Heart left ventricle (tissue), 16 donors: ENCODE measurements around the gene GNAQ. TPM values are rescaled to one million over a fixed set of nuclear protein-coding genes. Genes with fewer than 3 reads are reported as not detected.

Experiments
- ATAC-seq, 4 donors: fragments of 200-7000 bp; cut with Tn5 transposase; one replicate each; pipeline ENCODE4 v1.9.1; 2020 to 2022; ENCODE audit warnings: moderate library complexity in 4 of 4, mild to moderate bottlenecking in 3 of 4, moderate number of reproducible peaks in 1 of 4
- DNase-seq, 5 donors: peaks; one replicate each; pipeline ENCODE4 v3.0.0-alpha.2; 2020
- H3K27ac ChIP-seq, 12 donors: fragments of 200-600 bp; sonication (generic) in 4 of 12; one replicate each; pipeline versions ENCODE4 v1.5.0 to v1.8.0; 2016 to 2022; ENCODE audit warnings: mild to moderate bottlenecking in 2 of 12
- H3K27me3 ChIP-seq, 9 donors: fragments of 200-600 bp; sonication (generic) in 2 of 9; one replicate each; pipeline versions ENCODE4 v1.5.1 to v1.8.0; 2016 to 2022; ENCODE audit warnings: mild to moderate bottlenecking in 3 of 9
- H3K36me3 ChIP-seq, 9 donors: fragments of 200-600 bp; sonication (generic) in 2 of 9; one replicate each; pipeline versions ENCODE4 v1.5.0 to v1.8.0; 2018 to 2022; ENCODE audit warnings: mild to moderate bottlenecking in 2 of 9
- H3K4me1 ChIP-seq, 12 donors: fragments of 200-600 bp; sonication (generic) in 4 of 12; one replicate each; pipeline versions ENCODE4 v1.5.0 to v1.8.0; 2016 to 2022; ENCODE audit warnings: mild to moderate bottlenecking in 3 of 12
- H3K4me3 ChIP-seq, 12 donors: fragments of 200-600 bp; sonication (generic) in 4 of 12; one replicate each; pipeline versions ENCODE4 v1.5.0 to v1.8.0; 2017 to 2022; ENCODE audit warnings: mild to moderate bottlenecking in 9 of 12, moderate library complexity in 4 of 12
- H3K9me3 ChIP-seq, 12 donors: fragments of 200-600 bp; sonication (generic) in 4 of 12; one replicate each; pipeline versions ENCODE4 v1.5.0 to v1.8.0; 2016 to 2022; ENCODE audit warnings: mild to moderate bottlenecking in 1 of 12
- CTCF ChIP-seq, 12 donors: fragments of 200-600 bp; sonication (generic) in 4 of 12; IDR thresholded peaks; one replicate each; pipeline versions ENCODE4 v1.5.0 to v1.8.0; 2018 to 2022; ENCODE audit warnings: antibody characterized with exemption in 12 of 12, mild to moderate bottlenecking in 5 of 12
- POLR2A ChIP-seq, 2 donors: fragments of 450-650 bp; IDR thresholded peaks; one replicate each; pipeline ENCODE4 v1.6.1; 2017; ENCODE audit warnings: antibody characterized with exemption in 2 of 2, mild to moderate bottlenecking in 2 of 2, moderate library complexity in 2 of 2
- WGBS, 4 donors: extraction: QIAGEN DNeasy Blood & Tissue Kit in 2 of 4; methylation state at CpG; one replicate each; pipeline versions ENCODE4 v1.1.5 to v1.1.7; 2013 to 2018; 5-methylcytosine and 5-hydroxymethylcytosine counted together
- intact Hi-C, 10 donors: fragments of 100-400 bp; cut with DNase I; formaldehyde crosslinking; loops; one replicate each; pipeline versions ENCODE4 v1.11.1 to v1.14.2; 2022
- polyA plus RNA-seq, 2 donors: library from polyadenylated mRNA; stranded (reverse); fragments of 200-250 nt; gene quantifications; one replicate each; pipeline ENCODE4 v1.2.3, GENCODE V29; 2013
- total RNA-seq, 9 donors: library from RNA; depleted of rRNA in 2 of 9; stranded (reverse); fragments of >200 nt in 2 of 9; fragmentation: NEBNext Ultra II Directional in 3 of 9; extraction: Animal tissue kit (Norgen Biotek cat#: 25700) in 3 of 9; gene quantifications; one replicate each; pipeline versions ENCODE4 v1.1.0 to v1.2.4, GENCODE V29; 2016 to 2023
- donor health status: ischemic (EF 13 %, LVEDD 7.1; RV severe dilation, severe dysfunction).
- donor health status: healthy with polysubstance abuse.
- donor health status: DM: no; HTN: yes; CAD: no.
- donor health status: DM: no; HTN: no; CAD: no.
- donor health status: ischemic (EF 25% LVEDD 6.9; RV normal size, moderate dysfunction).
- donor health status: ischemic (EF 25% LVEDD 5.7; RV mildly dilated, moderate dysfunction).
- donor health status: healthy.
- donor health status: DM: yes; HTN: yes; CAD: no.
- donor health status: ischemic (EF 35%, LVEDD 5.7; RV mildly dilated, moderate dysfunction).
- donor health status: nonischemic (EF 11% LVEDD 7.7; RV severe dilation, severe dysfunction).
- donor health status: DM: yes; HTN: yes; CAD: no.
- donor health status: PGD.
- donor health status: ischemic (EF 29% LVEDD 5.4; RV normal size, mild dysfunction).
- donor health status: nonischemic (EF 23%, LVEDD 6.1; RV moderate dilation, normal function).

Gene GNAQ
- total and polyA plus RNA-seq, 11 donors = 4.8 to 34.1 (median 11.3) TPM

GRCh38 chr9:78053627-78054026 is 22.0 kb upstream of the GNAQ start:
- H3K4me3 ChIP-seq = no peak overlapping the region
- H3K36me3 ChIP-seq = no peaks in the 10 kb centered on the region
- no peak for TF ChIP-seq CTCF (IDR thresholded peaks at IDR 0.05)
- TF ChIP-seq POLR2A (IDR thresholded peaks at IDR 0.05) = no peak
- intact Hi-C loops = no loop called here
- no peak for DNase-seq
- no peak for ATAC-seq
- no peak overlapping the region for H3K27ac ChIP-seq
- H3K9me3 ChIP-seq = peaks cover 0 to 13% (median 0%) of the 10 kb centered on the region in 12 donors
- peaks cover 0 to 11% (median 0%) of the 10 kb centered on the region in 12 donors for H3K4me1 ChIP-seq
- WGBS, 4 donors = 82 to 98% (median 94%) methylated on average over 3 of the region's 3 CpGs
- H3K27me3 ChIP-seq = no peaks in the 10 kb centered on the region

- DNase-seq (no peak), ATAC-seq (no peak)
- no peak overlapping the region for H3K27ac ChIP-seq
- intact Hi-C loops = no loop called here
- H3K9me3 ChIP-seq = peaks cover 0 to 3% (median 0%) of the 10 kb centered on the region in 12 donors
- H3K4me3 ChIP-seq = no peak overlapping the region
- TF ChIP-seq POLR2A (IDR thresholded peaks at IDR 0.05) (no peak), CTCF (IDR thresholded peaks at IDR 0.05) (no peak)
- no peaks in the 10 kb centered on the region for H3K27me3 ChIP-seq
- peaks cover 0 to 11% (median 0%) of the 10 kb centered on the region in 12 donors for H3K4me1 ChIP-seq
- no peaks in the 10 kb centered on the region for H3K36me3 ChIP-seq
Observed at GRCh38 chr9:78050421-78050820, 18.8 kb upstream of the GNAQ start.

- DNase-seq (no peak), ATAC-seq (no peak)
- Histone ChIP-seq H3K27ac (no peak overlapping the region), H3K4me3 (no peak overlapping the region), H3K27me3 (no peaks in the 10 kb centered on the region), H3K36me3 (no peaks in the 10 kb centered on the region), H3K9me3 (peaks cover 0 to 3% (median 0%) of the 10 kb centered on the region in 12 donors), H3K4me1 (peaks cover 0 to 8% (median 0%) of the 10 kb centered on the region in 12 donors)
- intact Hi-C loops = no loop called here
- 84 to 91% (median 90%) methylated on average over 3 of the region's 3 CpGs for WGBS, 4 donors
- TF ChIP-seq POLR2A (IDR thresholded peaks at IDR 0.05) (no peak), CTCF (IDR thresholded peaks at IDR 0.05) (no peak)
Observed at GRCh38 chr9:78049484-78049883, 17.9 kb upstream of the GNAQ start.

- DNase-seq = no peak
- H3K36me3 ChIP-seq = no peaks in the 10 kb centered on the region
- H3K4me1 ChIP-seq = no peaks in the 10 kb centered on the region
- intact Hi-C loops = no loop called here
- peaks cover 0 to 3% (median 0%) of the 10 kb centered on the region in 12 donors for H3K9me3 ChIP-seq
- 79 to 92% (median 89%) methylated on average over 4 of the region's 4 CpGs for WGBS, 4 donors
- no peaks in the 10 kb centered on the region for H3K27me3 ChIP-seq
- H3K4me3 ChIP-seq = no peak overlapping the region
- TF ChIP-seq POLR2A (IDR thresholded peaks at IDR 0.05) = no peak
- TF ChIP-seq CTCF (IDR thresholded peaks at IDR 0.05) = no peak
- H3K27ac ChIP-seq = no peak overlapping the region
- no peak for ATAC-seq
Observed at GRCh38 chr9:78047106-78047505, 15.5 kb upstream of the GNAQ start.
